ENCODE data around the gene SLC26A9. TPM values are rescaled to one million over a fixed set of nuclear protein-coding genes. Genes with fewer than 3 reads are reported as not detected.

The SLC26A9 gene
- total and polyA plus RNA-seq, 10 of the 15 experiments (the other 5 are each of a cell fraction or from before 2014, with no cell fraction given): 0.09 to 0.40 (median 0.17) TPM

- DNase-seq (ENCODE audit: low read depth, low spot score) (no peak), ATAC-seq (no peak), FAIRE-seq (no peak)
- BruUV-seq (replicated peaks): no TSS peak
- RAD21 ChIA-PET (ENCODE audit: unreplicated experiment): interaction anchor here (1.3 to 1.8 kb wide), 2 partner anchors 62 to 122 kb away, joined by 4 to 10 read pairs; no protein-coding TSS in a partner anchor
- H3K36me3 ChIP-seq (ENCODE audit: control insufficient read depth in 2 of 2, insufficient read depth in 2 of 2, low read length in 1 of 2): no peaks in the 10 kb centered on the region
- H3K9me3 ChIP-seq (replicated peaks; ENCODE audit: control insufficient read depth, insufficient read depth, low read length): no peaks in the 10 kb centered on the region
- no peaks in the 10 kb centered on the region for H4K20me1 ChIP-seq (ENCODE audit: control insufficient read depth, insufficient read depth)
- no peaks in the 10 kb centered on the region for H3K79me2 ChIP-seq (ENCODE audit: control insufficient read depth, insufficient read depth, low read length)
- no peak overlapping the region for H2AFZ ChIP-seq (ENCODE audit: control insufficient read depth, low read depth, low read length)
- CTCF ChIA-PET: interaction anchor here (0.8 to 8.2 kb wide), 6 partner anchors 62 to 257 kb away, joined by 3 to 62 read pairs (median 8); no protein-coding TSS in a partner anchor
- H3K4me1 ChIP-seq (ENCODE audit: control insufficient read depth, insufficient read depth, low read length): no peaks in the 10 kb centered on the region; the same call in 1 of the 2 replicates
- no peak overlapping the region for H3K9ac ChIP-seq (ENCODE audit: control insufficient read depth, insufficient read depth, low read length)
- SMC1A ChIA-PET (ENCODE audit: uncharacterized antibody, unreplicated experiment): interaction anchor here (0.6 to 2.7 kb wide), 6 partner anchors 16 to 258 kb away, joined by 3 to 12 read pairs (median 4); no protein-coding TSS in a partner anchor
- no peak overlapping the region for H3K4me3 ChIP-seq
- POLR2A ChIA-PET: no interaction called here
- TF ChIP-seq NFXL1 (IDR thresholded peaks at IDR 0.05; ENCODE audit: borderline replicate concordance) (no peak), NR2F1 (conservative IDR thresholded peaks at IDR 0.05) (0 out of 2 replicates have a peak, but pooled peaks have one; percentile 50)
- no peak overlapping the region for H3K27ac ChIP-seq (ENCODE audit: control insufficient read depth, insufficient read depth)
- WGBS (ENCODE audit: insufficient coverage, insufficient replicate concordance, low lambda C conversion rate, missing lambda C conversion rate): 32% methylated on average over 10 of the region's 10 CpGs
- intact Hi-C loops (cut with micrococcal nuclease; ENCODE audit: unreplicated experiment): loop anchor here (5.0 kb wide), 2 partner anchors 103 to 258 kb away; partner anchors contain the start of gene SLC41A1
- no peak overlapping the region for H3K4me2 ChIP-seq (ENCODE audit: control insufficient read depth, insufficient read depth)
- peaks cover 2 to 5% of the 10 kb centered on the region in 2 experiments; a peak in 1 of 4 replicates for H3K27me3 ChIP-seq (replicated peaks in 1 of 2; ENCODE audit: control insufficient read depth in 2 of 2, insufficient read depth in 2 of 2, low read length in 1 of 2)
- in situ Hi-C loops (cut with MboI): no loop called here
Observed at GRCh38 chr1:205915354-205915990, 27.8 kb downstream of the SLC26A9 start.

GRCh38 chr1:205914730-205915129 lies 28.5 kb downstream of the SLC26A9 start:
- no TSS peak for BruUV-seq (replicated peaks)
- Histone ChIP-seq H3K36me3 (ENCODE audit: control insufficient read depth in 2 of 2, insufficient read depth in 2 of 2, low read length in 1 of 2) (no peaks in the 10 kb centered on the region), H3K4me1 (ENCODE audit: control insufficient read depth, insufficient read depth, low read length) (no peaks in the 10 kb centered on the region; the same call in 1 of the 2 replicates), H3K79me2 (ENCODE audit: control insufficient read depth, insufficient read depth, low read length) (no peaks in the 10 kb centered on the region), H3K9me3 (replicated peaks; ENCODE audit: control insufficient read depth, insufficient read depth, low read length) (no peaks in the 10 kb centered on the region), H3K4me2 (ENCODE audit: control insufficient read depth, insufficient read depth) (no peak overlapping the region), H4K20me1 (ENCODE audit: control insufficient read depth, insufficient read depth) (no peaks in the 10 kb centered on the region), H3K4me3 (no peak overlapping the region), H2AFZ (ENCODE audit: control insufficient read depth, low read depth, low read length) (no peak overlapping the region), H3K9ac (ENCODE audit: control insufficient read depth, insufficient read depth, low read length) (no peak overlapping the region), H3K27ac (ENCODE audit: control insufficient read depth, insufficient read depth) (no peak overlapping the region), H3K27me3 (replicated peaks in 1 of 2; ENCODE audit: control insufficient read depth in 2 of 2, insufficient read depth in 2 of 2, low read length in 1 of 2) (peaks cover 2 to 5% of the 10 kb centered on the region in 2 experiments; a peak in 1 of 4 replicates)
- intact Hi-C loops (cut with micrococcal nuclease; ENCODE audit: unreplicated experiment): loop anchor here (5.0 kb wide), 2 partner anchors 102 to 257 kb away; partner anchors contain the start of gene SLC41A1
- POLR2A ChIA-PET: no interaction called here
- no peak for DNase-seq (ENCODE audit: low read depth, low spot score)
- WGBS (ENCODE audit: insufficient coverage, insufficient replicate concordance, low lambda C conversion rate, missing lambda C conversion rate): 68% methylated on average over 7 of the region's 7 CpGs
- TF ChIP-seq PAX5 (IDR thresholded peaks at IDR 0.05; ENCODE audit: borderline replicate concordance, low read depth, low read length): no peak
- no peak for TF ChIP-seq LARP7 (IDR thresholded peaks at IDR 0.05)
- no peak for TF ChIP-seq ZNF384 (IDR thresholded peaks at IDR 0.05; ENCODE audit: borderline replicate concordance, low read depth, low read length)
- TF ChIP-seq CREB1 (IDR thresholded peaks at IDR 0.05; ENCODE audit: low read depth): no peak
- no peak for TF ChIP-seq EGR1 (IDR thresholded peaks at IDR 0.05; ENCODE audit: borderline replicate concordance in 1 of 2, low read depth in 2 of 2, low read length in 2 of 2)
- TF ChIP-seq RUNX3 (IDR thresholded peaks at IDR 0.05; ENCODE audit: low read length): no peak
- no peak for TF ChIP-seq ZZZ3 (IDR thresholded peaks at IDR 0.05; ENCODE audit: control insufficient read depth, insufficient read length, low read depth)
- TF ChIP-seq BACH1 (IDR thresholded peaks at IDR 0.05; ENCODE audit: borderline replicate concordance): no peak
- in situ Hi-C loops (cut with MboI): loop anchor here (5.0 kb wide), 1 partner anchor 122 kb away; no protein-coding TSS in a partner anchor
- RAD21 ChIA-PET (ENCODE audit: unreplicated experiment): interaction anchor here (0.8 to 1.8 kb wide), 3 partner anchors 63 to 204 kb away, joined by 3 to 10 read pairs (median 4); no protein-coding TSS in a partner anchor
- SMC1A ChIA-PET (ENCODE audit: uncharacterized antibody, unreplicated experiment): interaction anchor here (1.4 to 2.7 kb wide), 3 partner anchors 62 to 257 kb away, joined by 4 to 12 read pairs (median 10); no protein-coding TSS in a partner anchor
- CTCF ChIA-PET: interaction anchor here (1.5 to 8.2 kb wide), 5 partner anchors 63 to 257 kb away, joined by 3 to 62 read pairs (median 8); no protein-coding TSS in a partner anchor
- no peak for FAIRE-seq
- no peak for ATAC-seq
